Measurements from ENCODE around the gene DDI2. TPM values are rescaled to one million over a fixed set of nuclear protein-coding genes. Genes with fewer than 3 reads are reported as not detected.
"Not testable (repeated sequence)": the region's sequence is repeated elsewhere in the genome, so short reads cannot be mapped to it uniquely, and the experiment has no call there.

Gene DDI2
- total RNA-seq, 2 donors from 2014 or later, result 30.6 to 34.3 TPM

DNA sequence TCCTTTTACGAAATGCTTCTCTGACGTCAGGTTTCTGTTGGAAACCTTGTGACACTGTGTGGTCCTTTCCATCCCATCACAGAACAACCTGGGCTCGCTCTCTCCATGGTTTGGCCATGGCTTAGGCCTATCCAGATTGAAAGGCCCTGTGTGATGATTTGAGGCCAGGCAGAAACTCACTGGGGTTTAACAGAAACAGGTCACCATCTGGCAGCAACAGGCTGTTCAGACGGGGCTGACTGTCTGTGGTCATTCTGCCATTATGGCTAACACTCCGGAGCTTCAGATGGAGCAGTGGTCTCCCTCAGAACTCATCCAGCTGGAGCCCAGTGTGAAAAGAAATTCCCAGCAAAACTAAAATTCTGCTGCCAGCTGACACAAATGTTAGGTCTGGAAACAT lies 76.1 kb downstream of the DDI2 start:
- DNase-seq (no peak), ATAC-seq (replicated peaks in 1 of 2) (no peak)
- H3K36me3 Mint-ChIP-seq (ENCODE audit: insufficient read depth in 2 of 2), result peaks cover 0 to 5% of the 10 kb centered on the region in 2 donors
- H3K9me3 Mint-ChIP-seq, result no peaks in the 10 kb centered on the region
- no peak overlapping the region for H3K4me3 Mint-ChIP-seq
- H3K4me1 Mint-ChIP-seq (ENCODE audit: low read depth), result peaks cover 26% of the 10 kb centered on the region
- no peaks in the 10 kb centered on the region for H3K27me3 Mint-ChIP-seq (ENCODE audit: low read depth)
- H3K27ac Mint-ChIP-seq, result no peak overlapping the region

DNA sequence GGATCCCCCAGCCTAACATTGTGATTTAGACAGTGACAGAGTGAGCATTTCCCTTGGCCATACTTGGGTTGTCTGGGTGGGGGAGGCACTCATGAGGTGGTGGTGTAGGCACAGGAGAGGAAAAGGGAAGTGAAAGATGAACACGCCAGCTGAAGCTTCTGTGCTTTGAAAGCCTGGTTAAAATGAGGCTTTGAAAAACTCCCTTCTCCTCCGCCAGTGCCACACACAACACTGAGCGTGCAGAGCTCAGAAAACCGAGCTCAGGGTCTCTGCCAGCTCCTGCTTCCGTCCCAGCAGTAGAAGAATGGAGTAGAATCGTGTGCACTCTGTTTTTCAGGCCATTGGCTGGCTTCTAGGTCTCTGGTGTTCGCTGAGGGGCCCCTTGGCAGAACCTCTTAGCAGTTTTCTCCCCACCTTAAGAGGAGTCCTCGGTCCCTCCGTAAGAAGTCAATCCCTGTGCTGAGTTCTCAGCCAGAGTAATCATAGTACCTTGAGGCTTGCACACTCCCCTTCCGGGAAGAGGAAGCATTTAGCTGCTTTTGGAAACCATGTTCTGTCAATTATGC lies 79.8 kb downstream of the DDI2 start:
- ATAC-seq (replicated peaks in 1 of 2), result peak; percentile 88 to 89
- H3K36me3 Mint-ChIP-seq (ENCODE audit: insufficient read depth in 2 of 2), result peaks cover 0 to 3% of the 10 kb centered on the region in 2 donors
- no peaks in the 10 kb centered on the region for H3K9me3 Mint-ChIP-seq
- peak overlapping the region; percentile 85 to 86 for H3K4me3 Mint-ChIP-seq
- H3K4me1 Mint-ChIP-seq (ENCODE audit: low read depth), result peaks cover 33% of the 10 kb centered on the region
- peak; percentile 37 to 44 for DNase-seq
- no peaks in the 10 kb centered on the region for H3K27me3 Mint-ChIP-seq (ENCODE audit: low read depth)
- peak overlapping the region; percentile 97 for H3K27ac Mint-ChIP-seq

- H3K36me3 Mint-ChIP-seq (ENCODE audit: insufficient read depth in 2 of 2), result peaks cover 0 to 3% of the 10 kb centered on the region in 2 donors
- H3K27ac Mint-ChIP-seq, result peak overlapping the region; percentile 65
- H3K4me3 Mint-ChIP-seq, result no peak overlapping the region
- DNase-seq, result no peak
- H3K9me3 Mint-ChIP-seq, result no peaks in the 10 kb centered on the region
- peaks cover 33% of the 10 kb centered on the region for H3K4me1 Mint-ChIP-seq (ENCODE audit: low read depth)
- ATAC-seq (replicated peaks in 1 of 2), result no peak
- no peaks in the 10 kb centered on the region for H3K27me3 Mint-ChIP-seq (ENCODE audit: low read depth)
Observed at GRCh38 chr1:15698201-15698600, 80.9 kb downstream of the DDI2 start.

- H3K36me3 Mint-ChIP-seq (ENCODE audit: insufficient read depth in 2 of 2); H3K9me3 Mint-ChIP-seq; H3K27ac Mint-ChIP-seq; H3K4me3 Mint-ChIP-seq; DNase-seq; H3K27me3 Mint-ChIP-seq (ENCODE audit: low read depth); ATAC-seq (replicated peaks in 1 of 2): not testable (repeated sequence)
- H3K4me1 Mint-ChIP-seq (ENCODE audit: low read depth), result peaks cover 34% of the 10 kb centered on the region
Observed at GRCh38 chr1:15699321-15699720, 82.1 kb downstream of the DDI2 start.

GRCh38 chr1:15700508-15700907 lies 83.2 kb downstream of the DDI2 start:
- Mint-ChIP-seq H3K4me3 (no peak overlapping the region), H3K36me3 (ENCODE audit: insufficient read depth in 2 of 2) (peaks cover 0 to 1% of the 10 kb centered on the region in 2 donors), H3K9me3 (no peaks in the 10 kb centered on the region), H3K27me3 (ENCODE audit: low read depth) (no peaks in the 10 kb centered on the region), H3K27ac (no peak overlapping the region), H3K4me1 (ENCODE audit: low read depth) (peaks cover 34% of the 10 kb centered on the region)
- DNase-seq, result no peak
- ATAC-seq (replicated peaks in 1 of 2), result no peak

DNA sequence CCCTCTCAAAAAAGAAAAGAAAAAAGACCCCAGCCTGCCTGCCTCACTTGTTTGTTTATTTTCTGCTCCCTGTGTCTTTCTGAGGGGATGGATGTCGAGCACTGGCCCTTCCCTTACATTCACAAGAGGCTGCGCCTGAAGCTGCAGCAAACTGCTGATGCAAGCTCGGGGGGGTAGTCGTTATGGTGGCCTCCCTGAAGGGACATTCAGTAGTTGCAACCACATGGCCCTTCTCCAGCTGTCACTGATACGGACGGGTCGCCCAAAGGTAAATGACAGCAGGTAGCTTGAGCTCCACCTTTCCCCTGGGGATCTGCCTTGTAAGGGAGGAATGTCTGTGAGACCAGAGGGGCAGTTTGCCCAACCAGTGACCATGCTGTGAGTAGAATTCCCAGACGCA lies 84.5 kb downstream of the DDI2 start:
- H3K27ac Mint-ChIP-seq, result no peak overlapping the region
- DNase-seq (no peak), ATAC-seq (replicated peaks in 1 of 2) (no peak)
- H3K4me1 Mint-ChIP-seq (ENCODE audit: low read depth), result peaks cover 28% of the 10 kb centered on the region
- peaks cover 0 to 1% of the 10 kb centered on the region in 2 donors for H3K36me3 Mint-ChIP-seq (ENCODE audit: insufficient read depth in 2 of 2)
- no peaks in the 10 kb centered on the region for H3K9me3 Mint-ChIP-seq
- no peak overlapping the region for H3K4me3 Mint-ChIP-seq
- H3K27me3 Mint-ChIP-seq (ENCODE audit: low read depth), result no peaks in the 10 kb centered on the region

GRCh38 chr1:15702722-15703550 lies 85.7 kb downstream of the DDI2 start:
- Mint-ChIP-seq H3K9me3 (no peaks in the 10 kb centered on the region), H3K4me1 (ENCODE audit: low read depth) (peaks cover 17% of the 10 kb centered on the region), H3K27ac (no peak overlapping the region), H3K4me3 (no peak overlapping the region), H3K36me3 (ENCODE audit: insufficient read depth in 2 of 2) (peaks cover 0 to 1% of the 10 kb centered on the region in 2 donors), H3K27me3 (ENCODE audit: low read depth) (no peaks in the 10 kb centered on the region)
- DNase-seq (no peak), ATAC-seq (replicated peaks in 1 of 2) (no peak)

DNA sequence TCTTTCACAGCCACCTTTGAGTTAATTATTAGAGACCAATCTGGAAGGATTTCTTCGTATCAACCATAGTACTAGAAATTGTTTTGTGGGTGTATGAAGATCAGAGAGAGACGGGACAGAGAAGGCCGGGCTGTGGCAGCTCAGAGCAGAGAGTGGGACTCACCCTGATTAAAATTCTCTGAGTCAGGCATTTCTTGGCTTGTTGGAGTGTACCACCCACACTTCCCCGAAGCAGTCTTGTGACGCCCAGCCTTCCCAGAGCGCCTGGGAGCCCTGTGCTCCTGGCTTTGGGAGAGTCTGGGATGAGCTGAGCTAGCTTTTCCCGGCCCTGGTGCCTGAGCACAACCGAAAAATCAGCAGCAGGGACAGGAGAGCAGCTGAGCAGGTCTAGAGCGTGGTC lies 86.3 kb downstream of the DDI2 start:
- ATAC-seq (replicated peaks in 1 of 2) (no peak), DNase-seq (no peak)
- Mint-ChIP-seq H3K27me3 (ENCODE audit: low read depth) (no peaks in the 10 kb centered on the region), H3K9me3 (no peaks in the 10 kb centered on the region), H3K4me3 (no peak overlapping the region), H3K27ac (no peak overlapping the region), H3K36me3 (ENCODE audit: insufficient read depth in 2 of 2) (peaks cover 0 to 1% of the 10 kb centered on the region in 2 donors), H3K4me1 (ENCODE audit: low read depth) (peaks cover 11% of the 10 kb centered on the region)

GRCh38 chr1:15704526-15705183 lies 87.4 kb downstream of the DDI2 start:
- H3K9me3 Mint-ChIP-seq, result no peaks in the 10 kb centered on the region
- H3K4me1 Mint-ChIP-seq (ENCODE audit: low read depth), result peaks cover 10% of the 10 kb centered on the region
- H3K27me3 Mint-ChIP-seq (ENCODE audit: low read depth), result no peaks in the 10 kb centered on the region

DNA sequence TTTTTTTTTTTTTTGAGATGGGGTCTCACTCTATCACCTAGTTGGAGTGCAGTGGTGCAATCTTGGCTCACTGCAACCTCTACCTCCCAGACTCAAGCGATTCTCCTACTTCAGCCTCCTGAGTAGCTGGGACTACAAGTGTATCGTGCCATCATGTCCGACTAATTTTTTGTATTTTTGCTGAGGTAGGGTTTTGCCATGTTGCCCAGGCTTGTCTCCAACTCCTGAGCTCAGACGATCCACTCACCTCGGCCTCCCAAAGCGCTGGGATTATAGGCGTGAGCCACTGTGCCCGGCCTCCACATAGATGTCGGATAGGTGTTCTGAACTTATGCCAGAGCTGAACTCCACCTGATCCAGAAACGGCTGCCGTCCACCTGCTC lies 87.9 kb downstream of the DDI2 start:
- ATAC-seq (replicated peaks in 1 of 2), result no peak
- Mint-ChIP-seq H3K4me3 (no peak overlapping the region), H3K36me3 (ENCODE audit: insufficient read depth in 2 of 2) (peaks cover 0 to 1% of the 10 kb centered on the region in 2 donors), H3K9me3 (no peaks in the 10 kb centered on the region), H3K27ac (no peak overlapping the region), H3K4me1 (ENCODE audit: low read depth) (peaks cover 10% of the 10 kb centered on the region), H3K27me3 (ENCODE audit: low read depth) (no peaks in the 10 kb centered on the region)
- no peak for DNase-seq

More at GRCh38 chr1:15704526-15705183, 87.4 kb downstream of the DDI2 start:
- Mint-ChIP-seq H3K36me3 (ENCODE audit: insufficient read depth in 2 of 2) (peaks cover 0 to 1% of the 10 kb centered on the region in 2 donors), H3K4me3 (no peak overlapping the region), H3K27ac (peak overlapping the region; percentile 29)
- ATAC-seq (replicated peaks in 1 of 2) (no peak), DNase-seq (no peak)

GRCh38 chr1:15706751-15707150 lies 89.5 kb downstream of the DDI2 start:
- no peak overlapping the region for H3K4me3 Mint-ChIP-seq
- H3K27ac Mint-ChIP-seq, result no peak overlapping the region
- H3K9me3 Mint-ChIP-seq, result no peaks in the 10 kb centered on the region
- DNase-seq (no peak), ATAC-seq (replicated peaks in 1 of 2) (no peak)
- peaks cover 6% of the 10 kb centered on the region for H3K4me1 Mint-ChIP-seq (ENCODE audit: low read depth)
- H3K36me3 Mint-ChIP-seq (ENCODE audit: insufficient read depth in 2 of 2), result peaks cover 0 to 1% of the 10 kb centered on the region in 2 donors
- no peaks in the 10 kb centered on the region for H3K27me3 Mint-ChIP-seq (ENCODE audit: low read depth)

- Mint-ChIP-seq H3K4me1 (ENCODE audit: low read depth) (peaks cover 6% of the 10 kb centered on the region), H3K4me3 (no peak overlapping the region), H3K36me3 (ENCODE audit: insufficient read depth in 2 of 2) (peaks cover 0 to 1% of the 10 kb centered on the region in 2 donors), H3K27me3 (ENCODE audit: low read depth) (no peaks in the 10 kb centered on the region), H3K9me3 (no peaks in the 10 kb centered on the region), H3K27ac (no peak overlapping the region)
- DNase-seq, result no peak
- no peak for ATAC-seq (replicated peaks in 1 of 2)
Observed at GRCh38 chr1:15707239-15707925, 90.1 kb downstream of the DDI2 start.

All from activated T-cell treated with anti-CD3 and anti-CD28 coated beads, Interleukin-2, amount 50 U/mL, for 72 hours (primary cell).